Endometrial microvascular endothelial cells (primary cell): ENCODE results near the gene RIC1. TPM values are rescaled to one million over a fixed set of nuclear protein-coding genes. Genes with fewer than 3 reads are reported as not detected.

Experiments used
- in situ Hi-C: cut with HindIII; loops from 2 replicates; pipeline ENCODE4 v1.10.0; 2017; ENCODE audit warnings: low sequenced_read_pairs, low pct_unique_long_range_greater_than_20kb; ENCODE audit errors: inconsistent ontology term
- total RNA-seq: library from RNA; depleted of rRNA; stranded (reverse); fragments of >200 nt; gene quantifications from one replicate; pipeline ENCODE4 v1.2.3, GENCODE V29; 2015; ENCODE audit errors: inconsistent ontology term

Gene RIC1
- total RNA-seq, 1 donor from 2014 or later: 18.1 TPM

- in situ Hi-C loops: no loop called here
These were observed 172.2 kb downstream of the RIC1 start for GRCh38 chr9:5800969-5801738.

GRCh38 chr9:5801739-5802113 lies 172.8 kb downstream of the RIC1 start:
- in situ Hi-C loops: no loop called here

GRCh38 chr9:5805478-5805877 lies 176.6 kb downstream of the RIC1 start:
- in situ Hi-C loops: no loop called here

GRCh38 chr9:5811751-5812150 lies 182.8 kb downstream of the RIC1 start:
- in situ Hi-C loops: no loop called here

GRCh38 chr9:5813824-5814223 lies 184.9 kb downstream of the RIC1 start:
- in situ Hi-C loops: no loop called here

GRCh38 chr9:5815461-5815860 lies 186.6 kb downstream of the RIC1 start:
- in situ Hi-C loops: no loop called here

- in situ Hi-C loops: no loop called here
These were observed 189.0 kb downstream of the RIC1 start for GRCh38 chr9:5817862-5818261.

GRCh38 chr9:5818424-5819142 lies 189.7 kb downstream of the RIC1 start:
- in situ Hi-C loops: no loop called here

GRCh38 chr9:5819174-5819573 lies 190.3 kb downstream of the RIC1 start:
- in situ Hi-C loops: no loop called here

- in situ Hi-C loops: no loop called here
These were observed 191.5 kb downstream of the RIC1 start for GRCh38 chr9:5820425-5820824.

- in situ Hi-C loops: no loop called here
These were observed 196.3 kb downstream of the RIC1 start for GRCh38 chr9:5825223-5825622.

Other genes with a start within 250 kb of the RIC1 start
- 61.8 TPM for gene PLGRKT, start 191.2 kb upstream of the RIC1 start, total RNA-seq
- gene CD274, start 178.6 kb upstream of the RIC1 start, total RNA-seq: 58.4 TPM
- 52.5 TPM for gene PDCD1LG2, start 118.6 kb upstream of the RIC1 start, total RNA-seq
- gene ERMP1, start 204.0 kb downstream of the RIC1 start, total RNA-seq: 36.7 TPM